Measurements from ENCODE around the gene MARK2.

Gene MARK2

DNA sequence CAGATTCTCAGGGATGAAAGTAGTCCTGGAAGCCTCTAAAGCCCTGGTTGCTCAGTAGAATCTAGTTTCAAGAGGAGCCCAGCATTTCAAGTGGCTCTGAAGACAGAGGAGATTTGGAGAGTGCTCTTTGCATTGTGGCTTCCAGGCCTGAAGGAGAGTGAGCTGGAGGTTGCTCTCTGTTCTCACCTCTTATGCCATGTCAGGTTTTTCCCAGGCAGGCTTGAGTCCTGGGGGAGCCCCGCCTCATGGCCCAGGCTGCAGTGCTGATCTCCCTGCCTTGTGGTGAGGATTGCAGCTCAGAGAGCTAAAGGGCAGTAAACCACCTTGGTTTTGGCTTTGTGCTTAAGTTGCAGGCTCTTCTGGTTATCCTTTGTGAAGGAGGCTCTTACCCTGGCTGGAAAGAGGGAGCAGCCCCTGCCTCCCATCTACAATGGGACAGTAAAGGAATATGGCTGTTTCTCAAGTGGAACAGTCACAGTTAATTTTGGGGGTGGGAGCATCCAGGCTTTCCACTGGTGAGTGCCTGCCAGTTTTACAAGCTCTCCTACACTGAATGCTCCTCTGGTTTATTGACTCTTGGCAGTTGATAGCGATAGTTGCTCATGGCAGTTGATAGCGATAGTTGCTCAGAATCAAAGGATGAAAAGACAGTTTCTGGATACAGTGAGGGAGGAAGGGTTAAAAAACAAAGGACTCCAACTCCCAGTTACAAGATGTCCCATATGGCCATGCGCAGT lies 45.5 kb downstream of the MARK2 start:
- DNase-seq, result no peak

DNA sequence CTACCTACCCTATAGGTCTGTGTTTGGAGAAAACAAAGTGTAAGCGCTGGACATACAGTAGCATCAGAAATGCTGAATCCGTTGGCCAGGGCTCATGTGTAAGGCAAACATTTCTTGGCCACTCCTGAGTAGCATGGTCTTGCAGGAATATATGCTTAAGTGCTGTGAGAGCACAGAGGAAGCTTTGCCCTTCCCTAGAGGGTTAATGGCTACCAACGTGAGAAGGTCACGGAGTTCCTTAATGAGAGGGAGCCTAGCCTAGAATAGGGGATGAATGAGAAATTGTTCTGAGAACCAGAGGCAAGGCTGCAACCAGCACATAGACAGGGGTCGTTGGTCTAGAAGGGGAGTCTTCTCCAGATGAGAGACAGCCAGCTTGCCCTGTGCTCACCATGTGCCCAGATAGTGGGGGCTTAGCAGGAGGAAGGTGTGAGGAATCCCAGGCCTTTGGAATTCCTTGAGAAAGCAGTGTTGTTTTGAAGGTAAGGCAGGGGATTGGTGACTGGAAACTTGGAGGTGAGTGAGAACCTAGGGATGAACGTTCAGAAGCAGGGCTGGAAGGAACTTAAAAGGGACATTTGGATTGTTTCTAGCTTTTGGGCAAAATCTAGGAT lies 48.6 kb downstream of the MARK2 start:
- no peak for DNase-seq

DNA sequence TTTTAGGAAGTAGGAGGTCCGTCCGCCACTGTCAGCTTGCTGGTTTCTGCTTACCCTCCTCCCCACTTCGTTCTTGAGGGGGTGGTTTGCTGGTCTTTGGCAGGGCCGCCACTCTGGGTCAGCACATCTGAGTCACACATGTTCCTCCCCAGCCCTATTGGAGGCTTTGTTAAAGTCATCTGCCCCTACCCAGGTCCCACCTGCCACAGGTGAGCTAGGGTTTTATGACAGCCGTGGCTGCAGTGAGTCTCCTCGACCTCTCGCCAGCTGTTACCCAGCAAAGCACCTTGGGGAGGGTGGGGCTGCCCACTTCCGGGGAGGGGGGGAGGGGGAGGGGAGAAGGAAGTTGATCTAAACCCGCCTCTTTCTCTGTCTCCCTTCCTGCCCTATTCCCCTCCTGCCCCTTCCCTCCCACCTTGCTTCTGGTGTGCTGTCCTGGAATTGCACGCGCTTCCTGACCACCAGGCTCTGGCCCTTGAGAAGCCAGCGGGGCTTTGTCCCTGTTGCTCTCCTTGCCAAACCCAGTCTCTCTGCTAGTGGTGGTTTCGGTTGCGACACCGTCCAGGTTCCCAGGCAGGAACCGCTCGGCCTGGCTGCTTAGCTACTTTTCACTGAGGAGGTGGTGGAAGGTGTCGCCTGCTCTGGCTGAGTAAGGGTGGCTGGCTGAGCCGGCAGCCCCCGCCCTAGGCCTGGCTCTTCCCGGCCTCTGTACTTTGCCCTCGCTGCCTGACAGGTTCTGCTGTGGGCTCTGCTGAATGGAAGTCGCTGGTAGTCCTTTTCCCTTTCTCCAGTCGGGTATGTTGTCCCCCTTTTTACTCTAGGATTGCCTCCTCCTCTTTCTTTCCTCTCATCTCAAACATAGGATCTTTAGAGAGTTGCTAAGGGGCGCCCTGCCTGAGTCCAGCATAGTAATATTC lies 49.5 kb downstream of the MARK2 start:
- DNase-seq, result peak; percentile 70

- no peak for DNase-seq
Measured at GRCh38 chr11:63889344-63889743, 50.4 kb downstream of the MARK2 start.

DNA sequence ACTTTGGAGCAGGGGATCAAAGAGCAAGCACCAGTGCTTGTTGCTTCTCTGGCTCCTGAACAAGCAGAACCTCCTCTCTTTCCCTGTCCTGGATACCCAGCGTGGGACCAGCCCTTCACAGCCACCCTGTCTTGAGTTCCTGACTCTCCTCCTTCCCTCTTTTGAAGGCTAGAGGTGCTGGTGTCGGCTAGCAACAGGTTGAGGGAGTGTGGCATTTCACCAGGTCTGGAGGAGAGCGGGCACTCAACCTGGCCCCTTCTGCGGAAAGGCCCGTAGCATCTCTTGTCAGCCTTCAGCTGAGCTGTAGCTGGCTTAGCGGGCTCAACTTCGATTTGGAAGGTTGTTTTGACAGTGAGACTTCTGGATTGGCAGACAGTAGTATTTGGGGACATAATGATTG lies 51.5 kb downstream of the MARK2 start:
- no peak for DNase-seq

DNA sequence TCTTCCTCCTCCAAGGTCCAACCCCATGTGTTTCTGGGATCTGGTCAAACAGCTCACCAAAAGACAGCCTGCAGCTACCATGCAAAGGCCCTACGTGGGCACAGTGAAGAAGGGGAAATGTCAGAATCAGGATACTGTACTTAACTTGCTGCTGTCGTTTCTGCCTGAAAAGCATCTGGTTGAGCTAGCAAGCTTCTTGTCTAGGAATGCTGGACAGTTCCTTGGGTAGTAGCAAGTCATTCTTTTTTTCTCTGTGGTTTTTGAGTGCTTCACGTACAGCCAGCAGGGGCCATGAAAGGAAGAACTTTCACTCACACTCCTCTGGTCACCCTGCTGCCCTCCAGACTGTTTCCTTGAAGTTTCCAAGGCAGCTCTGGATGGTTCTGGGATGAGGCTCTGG lies 53.3 kb downstream of the MARK2 start:
- DNase-seq, result no peak

DNA sequence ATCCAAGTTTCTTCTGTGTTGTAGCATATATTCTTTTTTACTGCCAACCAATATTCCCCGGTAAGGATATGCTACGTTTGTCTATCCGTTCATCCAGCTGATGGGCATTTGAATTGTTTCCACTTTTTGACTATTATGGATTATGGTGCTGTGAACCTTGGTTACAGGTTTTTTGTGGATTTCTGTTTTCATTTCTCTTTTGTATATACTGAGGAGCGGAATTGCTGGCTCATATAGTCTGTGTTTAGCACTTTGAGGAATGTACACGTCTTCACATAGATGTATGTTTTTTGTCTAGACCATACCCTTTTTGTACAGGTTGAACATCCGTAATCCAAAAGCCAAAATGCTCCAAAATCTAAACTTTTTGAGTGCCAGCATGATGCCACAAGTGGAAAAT lies 54.4 kb downstream of the MARK2 start:
- DNase-seq, result no peak

DNA sequence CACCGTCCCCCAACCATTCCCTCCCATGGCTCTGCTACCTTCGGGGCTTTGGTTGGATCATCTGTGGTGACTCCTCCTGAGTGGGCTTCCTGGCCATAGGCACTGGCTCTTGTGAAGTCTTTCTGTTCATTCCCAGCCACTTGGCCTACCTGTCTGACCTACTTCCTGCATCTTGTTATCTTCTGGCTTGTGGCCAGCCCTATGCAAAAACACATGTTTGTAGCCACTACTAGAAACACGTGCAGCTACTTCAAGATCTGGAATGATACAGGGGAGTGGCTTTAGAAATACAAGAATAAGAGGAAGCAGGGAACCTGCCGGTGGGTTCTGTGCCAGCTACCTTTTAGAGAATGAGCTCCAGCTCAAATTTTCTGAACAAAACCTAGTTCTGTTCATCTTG lies 57.2 kb downstream of the MARK2 start:
- no peak for DNase-seq

- DNase-seq, result no peak
Measured at GRCh38 chr11:63897459-63898146, 58.7 kb downstream of the MARK2 start.

DNA sequence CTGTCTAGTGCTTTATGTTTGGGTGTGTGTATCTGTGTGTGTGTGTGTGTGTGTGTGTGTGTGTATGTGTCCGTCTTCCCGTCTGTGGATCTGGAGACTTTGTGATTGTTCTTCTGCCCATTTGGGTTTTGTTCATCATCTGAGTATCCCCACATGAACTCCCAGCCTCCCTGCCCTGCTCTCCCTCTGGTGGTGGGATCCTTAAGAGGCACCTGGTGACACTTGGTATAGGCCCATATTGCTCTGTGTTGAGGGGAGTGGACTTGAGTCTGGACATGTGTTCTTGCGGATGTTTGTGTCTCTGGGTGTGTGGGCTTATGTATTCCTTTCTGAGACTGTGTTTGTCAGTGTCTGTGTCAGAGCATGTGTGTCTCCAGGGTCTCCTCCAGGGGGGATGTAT lies 62.8 kb downstream of the MARK2 start:
- DNase-seq, result no peak

- no peak for DNase-seq
Measured at GRCh38 chr11:63903884-63904283, 65.0 kb downstream of the MARK2 start.

DNA sequence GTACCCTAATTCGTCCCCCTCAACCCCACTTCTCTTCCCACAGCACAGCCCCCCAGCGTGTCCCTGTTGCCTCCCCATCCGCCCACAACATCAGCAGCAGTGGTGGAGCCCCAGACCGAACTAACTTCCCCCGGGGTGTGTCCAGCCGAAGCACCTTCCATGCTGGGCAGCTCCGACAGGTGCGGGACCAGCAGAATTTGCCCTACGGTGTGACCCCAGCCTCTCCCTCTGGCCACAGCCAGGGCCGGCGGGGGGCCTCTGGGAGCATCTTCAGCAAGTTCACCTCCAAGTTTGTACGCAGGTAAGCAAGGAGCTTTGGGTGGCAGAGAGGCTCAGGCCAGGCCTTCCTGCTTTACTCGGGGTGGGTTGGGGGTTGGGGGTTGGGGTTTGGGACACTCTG lies 65.8 kb downstream of the MARK2 start:
- DNase-seq, result no peak

DNA sequence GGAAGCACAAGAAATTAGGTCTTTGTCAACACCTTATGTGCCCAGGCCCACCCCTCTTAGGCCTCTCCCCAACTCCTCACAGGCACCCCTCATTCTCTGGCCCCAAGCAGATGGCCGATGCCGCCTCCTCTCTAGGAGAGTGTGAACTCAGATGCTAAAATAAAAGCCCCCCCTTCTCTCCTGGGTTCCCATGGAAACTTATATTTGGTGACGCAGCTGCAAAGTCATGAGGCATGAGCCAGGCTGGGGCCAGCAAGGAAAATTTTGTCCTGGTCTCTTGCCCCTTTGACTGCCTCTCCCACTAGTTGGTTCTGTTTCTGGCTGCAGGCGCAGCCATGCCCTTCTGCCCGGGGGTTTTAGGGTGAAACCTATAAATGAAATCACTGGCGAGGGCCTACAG lies 66.3 kb downstream of the MARK2 start:
- DNase-seq, result no peak

DNA sequence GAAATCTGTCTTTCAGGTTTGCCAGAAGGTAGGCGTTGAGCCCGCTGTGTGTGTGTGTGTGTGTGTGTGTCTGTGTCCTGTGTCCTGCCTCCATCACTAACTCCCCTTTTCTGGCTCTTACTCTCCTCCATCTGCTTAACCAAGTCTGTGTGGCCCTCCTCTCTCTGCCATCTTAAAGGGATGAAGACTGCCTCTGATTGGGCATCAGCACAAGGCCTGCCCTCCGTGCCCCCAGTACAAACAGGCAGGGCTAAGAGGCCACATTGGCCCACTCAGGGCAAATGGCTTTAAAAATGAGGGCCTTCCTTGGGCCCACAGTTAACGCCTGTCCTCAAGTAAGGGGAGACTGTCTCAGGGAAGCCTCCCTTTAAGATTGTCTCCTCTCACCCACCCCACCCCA lies 67.2 kb downstream of the MARK2 start:
- no peak for DNase-seq

- peak; percentile 26 for DNase-seq
Measured at GRCh38 chr11:63906585-63906984, 67.7 kb downstream of the MARK2 start.

DNA sequence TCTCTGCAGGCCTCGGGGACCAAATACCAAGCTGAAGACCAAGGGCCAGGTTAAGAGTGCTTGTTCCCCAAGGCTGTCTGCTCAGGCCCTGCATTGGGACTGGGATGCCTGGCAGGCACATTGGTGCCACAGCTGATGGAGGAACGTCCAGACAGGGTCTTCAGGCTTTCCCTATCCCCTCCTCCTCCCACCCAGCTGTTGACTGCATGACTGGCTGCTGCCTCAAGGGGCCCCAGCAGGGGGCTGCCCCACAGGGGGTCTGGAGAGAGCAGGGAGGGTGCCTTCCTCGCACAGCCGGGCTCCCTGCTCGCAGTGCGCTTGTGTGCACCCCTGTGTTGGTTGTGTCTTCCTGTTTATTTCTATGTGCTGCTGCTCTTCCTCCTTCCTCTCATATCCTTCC lies 68.2 kb downstream of the MARK2 start:
- DNase-seq, result no peak

DNA sequence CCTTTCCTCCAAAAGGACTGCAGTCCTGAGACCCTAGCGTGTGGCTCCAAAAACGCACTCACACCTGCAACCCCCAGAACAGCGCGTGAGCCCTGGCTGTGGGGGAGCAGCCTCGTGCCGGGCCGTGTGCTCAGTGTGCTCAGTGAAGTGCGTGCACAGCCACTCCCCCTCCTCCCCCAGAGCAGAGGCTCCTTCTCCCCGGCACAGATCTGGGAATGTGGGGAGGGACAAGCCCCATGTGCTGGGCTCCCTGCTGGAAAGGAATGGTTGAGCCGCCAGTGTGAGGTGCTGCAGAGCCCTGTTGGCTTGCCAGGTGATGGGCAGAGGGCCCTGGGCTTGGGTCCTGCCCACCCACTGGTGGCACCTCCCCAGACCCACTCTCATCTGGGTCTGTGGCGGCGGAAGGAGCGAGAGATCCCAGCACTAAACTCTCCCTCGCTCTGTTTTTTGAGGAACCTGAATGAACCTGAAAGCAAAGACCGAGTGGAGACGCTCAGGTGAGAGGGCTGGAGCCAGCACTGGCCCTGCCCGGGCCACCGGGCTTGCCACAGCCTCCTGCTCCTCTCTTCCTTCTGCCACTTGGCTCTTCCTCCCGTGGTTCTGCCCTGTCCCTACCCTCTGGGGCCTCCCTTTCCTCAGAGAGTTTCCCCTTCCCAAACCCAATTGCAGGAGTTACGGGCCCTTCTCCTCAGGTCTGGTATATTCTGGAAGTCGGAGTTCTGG lies 69.1 kb downstream of the MARK2 start:
- no peak for DNase-seq

GRCh38 chr11:63908631-63909401 lies 69.9 kb downstream of the MARK2 start:
- no peak for DNase-seq

- DNase-seq, result no peak
Measured at GRCh38 chr11:63909591-63910506, 70.9 kb downstream of the MARK2 start.

GRCh38 chr11:63910675-63911074 lies 71.8 kb downstream of the MARK2 start:
- no peak for DNase-seq

- DNase-seq, result no peak
Measured at GRCh38 chr11:63911440-63911839, 72.5 kb downstream of the MARK2 start.
